K562 (cell line): ENCODE measurements around the gene CROCC2.

ENCODE experiments used
- BRCA1 ChIP-seq, 2 experiments: fragments of 450-650 bp in 1 of 2; sonication (generic) in 1 of 2; formaldehyde crosslinking in 1 of 2; IDR thresholded peaks; 2 replicates each; pipeline versions ENCODE4 v1.5.0 to v1.6.1; 2017 to 2020; ENCODE audit warnings: mild to moderate bottlenecking in 1 of 2, missing genetic modification reagents in 1 of 2
- CGGBP1 ChIP-seq: fragments of 250-450 bp; sonication (Bioruptor Pico); IDR thresholded peaks from 2 replicates; pipeline ENCODE4 v1.9.0; 2021; ENCODE audit warnings: mild to moderate bottlenecking
- CTCF ChIP-seq, 3 experiments: IDR thresholded peaks in 2 of 3; conservative IDR thresholded peaks in 1 of 3; 2 replicates each; pipeline ENCODE4 v1.5.1; 2011 to 2012; ENCODE audit warnings: low read length in 3 of 3, mild to moderate bottlenecking in 3 of 3, control low read depth in 2 of 3, improper control_type of control experiment in 1 of 3, inconsistent platforms in 1 of 3, low read depth in 1 of 3, mixed read lengths in 1 of 3, moderate library complexity in 1 of 3; ENCODE audit not compliant: insufficient read depth in 2 of 3
- HDAC8 ChIP-seq: fragments of 450-650 bp; IDR thresholded peaks from 2 replicates; pipeline ENCODE4 v1.6.1; 2016; ENCODE audit warnings: mild to moderate bottlenecking, missing genetic modification characterization, moderate library complexity, missing compliant biosample characterization
- NR3C1 ChIP-seq: sonication (generic); formaldehyde crosslinking; IDR thresholded peaks from 2 replicates; pipeline ENCODE4 v1.8.1; 2022; ENCODE audit warnings: missing genetic modification reagents
- POLR2A ChIP-seq: fragments of 450-650 bp; conservative IDR thresholded peaks from 2 replicates; pipeline ENCODE4 v1.6.1; 2016
- RNF2 ChIP-seq: sonication (generic); IDR thresholded peaks from 2 replicates; pipeline ENCODE4 v1.6.1; 2016
- SAFB2 ChIP-seq: fragments of 200-400 bp; formaldehyde crosslinking; IDR thresholded peaks from 2 replicates; pipeline ENCODE4 v1.6.1; 2018; ENCODE audit warnings: borderline replicate concordance, low read length, low read depth, moderate library complexity; ENCODE audit not compliant: severe bottlenecking
- SMAD1 ChIP-seq: fragments of 150-350 bp; IDR thresholded peaks from 2 replicates; pipeline ENCODE4 v1.6.1; 2014; ENCODE audit warnings: low read length, low read depth; ENCODE audit not compliant: partially characterized antibody
- SPI1 ChIP-seq: IDR thresholded peaks from 2 replicates; pipeline ENCODE4 v1.6.1; 2011; ENCODE audit warnings: low read depth, low read length, control low read depth, borderline replicate concordance
- TRIM24 ChIP-seq, 2 experiments: fragments of 450-650 bp; IDR thresholded peaks; 2 replicates each; pipeline ENCODE4 v1.6.1; 2016

DNA sequence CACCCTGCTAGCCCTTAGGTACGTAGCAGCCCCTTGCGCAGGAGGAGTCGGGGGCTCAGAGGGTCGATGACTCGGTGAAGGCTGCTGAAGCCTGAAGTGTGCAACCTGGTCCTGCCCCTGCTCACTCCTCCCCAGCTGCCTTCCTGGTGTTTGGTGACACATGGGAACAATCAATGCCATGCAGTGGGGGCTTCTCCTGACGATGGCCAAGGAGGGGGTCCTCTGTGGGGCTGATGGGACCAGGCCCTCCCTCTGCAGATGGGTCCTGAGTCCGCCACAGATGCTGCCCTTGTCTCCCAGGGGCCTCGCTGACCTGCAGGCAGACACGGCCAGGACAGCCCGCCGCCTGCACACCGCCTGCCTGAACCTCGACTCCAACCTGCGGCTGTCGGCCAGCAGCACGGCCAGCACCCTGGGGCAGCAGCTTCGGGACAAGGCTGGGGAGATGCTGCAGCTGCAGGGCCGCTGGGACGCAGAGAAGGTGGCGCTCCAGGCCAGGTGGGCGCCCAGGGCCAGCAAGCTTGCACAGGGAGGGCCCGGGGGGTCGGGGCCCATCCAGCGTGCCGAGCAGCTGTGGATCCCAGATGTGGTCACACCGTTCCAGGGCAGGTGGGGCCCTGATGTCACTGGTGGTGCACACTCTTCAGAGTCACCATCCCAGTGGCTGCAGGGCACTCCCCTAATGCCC, 24.6 kb downstream of the CROCC2 start:
- TF ChIP-seq TRIM24 (IDR thresholded peaks at IDR 0.05) (no peak), SAFB2 (no peak), NR3C1 (CRISPR knock-in tag) (no peak), CGGBP1 (CRISPR knock-in tag) (no peak), RNF2 (no peak), SMAD1 (no peak), CTCF (IDR thresholded peaks at IDR 0.05 in 2 of 3, conservative IDR thresholded peaks at IDR 0.05 in 1 of 3; ENCODE audit: insufficient read depth in 2 of 3, low read depth in 1 of 3, low read length in 3 of 3) (no peak), HDAC8 (no peak), BRCA1 (IDR thresholded peaks at IDR 0.05) (no peak), BRCA1 (CRISPR knock-in tag; IDR thresholded peaks at IDR 0.05) (no peak), POLR2A (no peak), SPI1 (no peak)
